Nephron (organoid): ENCODE results near the gene ARID5B.
A peak's percentile ranks its signal among the peaks of the same experiment; 100 is the strongest.

ENCODE experiments used
- H3K27ac Mint-ChIP-seq, 3 experiments: 2 replicates each; pipeline ENCODE4 v1.8.0; 2020; ENCODE audit warnings: mixed read lengths in 3 of 3, mild to moderate bottlenecking in 2 of 3, moderate library complexity in 1 of 3
- H3K27me3 Mint-ChIP-seq: 2 replicates; pipeline ENCODE4 v1.8.0; 2021; ENCODE audit warnings: low read depth, mild to moderate bottlenecking, moderate library complexity, mixed read lengths
- H3K36me3 Mint-ChIP-seq: 2 replicates; pipeline ENCODE4 v1.8.0; 2020; ENCODE audit warnings: low read depth, mixed read lengths
- H3K4me1 Mint-ChIP-seq: 2 replicates; pipeline ENCODE4 v1.8.0; 2020; ENCODE audit warnings: mixed read lengths
- H3K4me3 Mint-ChIP-seq, 3 experiments: 2 replicates each; pipeline ENCODE4 v1.8.0; 2020; ENCODE audit warnings: mild to moderate bottlenecking in 3 of 3, mixed read lengths in 3 of 3, moderate library complexity in 2 of 3
- H3K9me3 Mint-ChIP-seq: 2 replicates; pipeline ENCODE4 v1.8.0; 2020; ENCODE audit warnings: mixed read lengths
- CTCF ChIP-seq, 3 experiments: fragments of 200-600 bp; sonication (generic); IDR thresholded peaks; one replicate each; pipeline ENCODE4 v1.5.0; 2021; ENCODE audit warnings: antibody characterized with exemption in 3 of 3; ENCODE audit not compliant: unreplicated experiment in 3 of 3

The ARID5B gene

GRCh38 chr10:62062028-62062427, 160.5 kb downstream of the ARID5B start:
- TF ChIP-seq CTCF (IDR thresholded peaks at IDR 0.05; ENCODE audit: unreplicated experiment in 3 of 3) = no peak
- Mint-ChIP-seq H3K27me3 (no peaks in the 10 kb centered on the region), H3K27ac (no peak overlapping the region), H3K4me3 (no peak overlapping the region), H3K9me3 (no peaks in the 10 kb centered on the region), H3K36me3 (peaks cover 91% of the 10 kb centered on the region), H3K4me1 (peaks cover 35% of the 10 kb centered on the region)

GRCh38 chr10:62062752-62063512, 161.4 kb downstream of the ARID5B start:
- peaks cover 82% of the 10 kb centered on the region for H3K36me3 Mint-ChIP-seq
- no peak overlapping the region for H3K4me3 Mint-ChIP-seq
- peak overlapping the region in 1 of 3 experiments; percentile 55 for H3K27ac Mint-ChIP-seq
- TF ChIP-seq CTCF (IDR thresholded peaks at IDR 0.05; ENCODE audit: unreplicated experiment in 3 of 3) = no peak
- peaks cover 26% of the 10 kb centered on the region for H3K4me1 Mint-ChIP-seq
- no peaks in the 10 kb centered on the region for H3K9me3 Mint-ChIP-seq
- no peaks in the 10 kb centered on the region for H3K27me3 Mint-ChIP-seq

GRCh38 chr10:62063795-62064472, 162.4 kb downstream of the ARID5B start:
- Mint-ChIP-seq H3K9me3 (no peaks in the 10 kb centered on the region), H3K36me3 (peaks cover 76% of the 10 kb centered on the region), H3K4me1 (peaks cover 17% of the 10 kb centered on the region), H3K27ac (no peak overlapping the region), H3K4me3 (no peak overlapping the region), H3K27me3 (no peaks in the 10 kb centered on the region)
- no peak for TF ChIP-seq CTCF (IDR thresholded peaks at IDR 0.05; ENCODE audit: unreplicated experiment in 3 of 3)

- H3K4me1 Mint-ChIP-seq = peaks cover 24% of the 10 kb centered on the region
- H3K9me3 Mint-ChIP-seq = no peaks in the 10 kb centered on the region
- no peak overlapping the region for H3K27ac Mint-ChIP-seq
- TF ChIP-seq CTCF (IDR thresholded peaks at IDR 0.05; ENCODE audit: unreplicated experiment in 3 of 3) = no peak
- no peaks in the 10 kb centered on the region for H3K27me3 Mint-ChIP-seq
- H3K36me3 Mint-ChIP-seq = peaks cover 77% of the 10 kb centered on the region
- no peak overlapping the region for H3K4me3 Mint-ChIP-seq
Observed at GRCh38 chr10:62067560-62067959, 166.1 kb downstream of the ARID5B start.

- no peak for TF ChIP-seq CTCF (IDR thresholded peaks at IDR 0.05; ENCODE audit: unreplicated experiment in 3 of 3)
- H3K4me1 Mint-ChIP-seq = peaks cover 31% of the 10 kb centered on the region
- peaks cover 76% of the 10 kb centered on the region for H3K36me3 Mint-ChIP-seq
- H3K27me3 Mint-ChIP-seq = no peaks in the 10 kb centered on the region
- no peaks in the 10 kb centered on the region for H3K9me3 Mint-ChIP-seq
- no peak overlapping the region for H3K4me3 Mint-ChIP-seq
- no peak overlapping the region for H3K27ac Mint-ChIP-seq
Observed at GRCh38 chr10:62068464-62068863, 167.0 kb downstream of the ARID5B start.
